Neural crest cell (in vitro differentiated cells): Measurements from ENCODE around the gene SPATA25. TPM values are rescaled to one million over a fixed set of nuclear protein-coding genes. Genes with fewer than 3 reads are reported as not detected.

Experiments
- DNase-seq: peaks from one replicate; pipeline ENCODE4 v3.0.0; 2021; ENCODE audit warnings: low read depth, mixed read lengths, low spot score
- H3K27ac Mint-ChIP-seq: one replicate; pipeline ENCODE4 v1.8.0; 2021; ENCODE audit warnings: mild to moderate bottlenecking, mixed read lengths; ENCODE audit not compliant: unreplicated experiment
- H3K27me3 Mint-ChIP-seq: 2 replicates; pipeline ENCODE4 v1.8.0; 2021; ENCODE audit warnings: low read depth, mild to moderate bottlenecking, mixed read lengths
- H3K36me3 Mint-ChIP-seq: 2 replicates; pipeline ENCODE4 v1.8.0; 2021; ENCODE audit warnings: low read depth, mild to moderate bottlenecking, mixed read lengths
- H3K4me1 Mint-ChIP-seq: 2 replicates; pipeline ENCODE4 v1.8.0; 2021; ENCODE audit warnings: mixed read lengths
- H3K4me3 Mint-ChIP-seq: one replicate; pipeline ENCODE4 v1.8.0; 2021; ENCODE audit warnings: mild to moderate bottlenecking, mixed read lengths
- H3K9me3 Mint-ChIP-seq: 2 replicates; pipeline ENCODE4 v1.8.0; 2021; ENCODE audit warnings: mixed read lengths
- total RNA-seq: library from RNA; stranded (reverse); gene quantifications from 2 replicates; pipeline ENCODE4 v1.2.1, GENCODE V29; 2021
- TF ChIP-seq, protein P1 (sequence below): fragments of 200-600 bp; sonication (generic); conservative IDR thresholded peaks from 2 replicates; pipeline ENCODE4 v1.5.0; 2021; ENCODE audit warnings: antibody characterized with exemption, mild to moderate bottlenecking

The SPATA25 gene
- total RNA-seq, 1 donor from 2014 or later, result 2.2 TPM

DNA sequence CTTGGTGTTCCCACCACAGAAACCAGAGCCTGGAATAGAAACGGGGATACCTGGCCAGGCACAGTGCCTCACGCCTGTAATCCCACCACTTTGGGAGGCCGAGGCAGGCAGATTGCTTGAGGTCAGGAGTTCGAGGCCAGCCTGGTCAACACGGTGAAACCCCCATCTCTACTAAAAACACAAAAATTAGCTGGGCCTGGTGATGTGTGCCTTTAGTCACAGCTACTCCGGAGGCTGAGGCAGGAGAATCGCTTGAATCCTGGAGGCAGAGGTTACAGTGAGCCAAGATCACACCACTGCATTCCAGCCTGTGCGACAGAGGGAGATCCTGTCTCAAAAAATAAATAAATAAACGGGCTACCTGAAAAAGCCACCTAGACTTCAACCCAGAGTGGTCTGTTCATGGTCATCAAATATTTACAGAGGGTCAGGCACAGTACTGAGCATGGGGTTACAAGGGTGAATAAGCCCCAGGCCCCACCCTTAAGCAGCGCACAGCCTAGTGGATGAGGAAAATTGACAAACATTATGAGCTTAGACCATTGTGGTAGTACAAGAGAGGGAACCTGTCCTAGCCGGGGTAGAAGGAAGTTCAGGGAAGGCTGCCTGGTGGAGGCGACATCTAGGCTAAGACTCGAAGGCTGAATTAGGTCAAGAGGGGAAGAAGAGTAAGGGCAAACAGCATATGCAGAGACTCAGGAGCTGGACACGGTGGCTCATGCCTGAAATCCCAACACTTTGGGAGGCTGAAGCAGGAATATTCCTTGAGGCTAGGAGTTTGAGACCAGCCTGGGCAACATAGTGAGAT, 39.9 kb upstream of the SPATA25 start:
- no peak overlapping the region for H3K27ac Mint-ChIP-seq
- peak overlapping the region; percentile 16 for H3K4me3 Mint-ChIP-seq
- no peaks in the 10 kb centered on the region for H3K9me3 Mint-ChIP-seq
- no peaks in the 10 kb centered on the region for H3K36me3 Mint-ChIP-seq
- H3K4me1 Mint-ChIP-seq, result no peaks in the 10 kb centered on the region
- DNase-seq, result no peak
- peaks cover 3% of the 10 kb centered on the region for H3K27me3 Mint-ChIP-seq
- TF ChIP-seq, protein P1, sequence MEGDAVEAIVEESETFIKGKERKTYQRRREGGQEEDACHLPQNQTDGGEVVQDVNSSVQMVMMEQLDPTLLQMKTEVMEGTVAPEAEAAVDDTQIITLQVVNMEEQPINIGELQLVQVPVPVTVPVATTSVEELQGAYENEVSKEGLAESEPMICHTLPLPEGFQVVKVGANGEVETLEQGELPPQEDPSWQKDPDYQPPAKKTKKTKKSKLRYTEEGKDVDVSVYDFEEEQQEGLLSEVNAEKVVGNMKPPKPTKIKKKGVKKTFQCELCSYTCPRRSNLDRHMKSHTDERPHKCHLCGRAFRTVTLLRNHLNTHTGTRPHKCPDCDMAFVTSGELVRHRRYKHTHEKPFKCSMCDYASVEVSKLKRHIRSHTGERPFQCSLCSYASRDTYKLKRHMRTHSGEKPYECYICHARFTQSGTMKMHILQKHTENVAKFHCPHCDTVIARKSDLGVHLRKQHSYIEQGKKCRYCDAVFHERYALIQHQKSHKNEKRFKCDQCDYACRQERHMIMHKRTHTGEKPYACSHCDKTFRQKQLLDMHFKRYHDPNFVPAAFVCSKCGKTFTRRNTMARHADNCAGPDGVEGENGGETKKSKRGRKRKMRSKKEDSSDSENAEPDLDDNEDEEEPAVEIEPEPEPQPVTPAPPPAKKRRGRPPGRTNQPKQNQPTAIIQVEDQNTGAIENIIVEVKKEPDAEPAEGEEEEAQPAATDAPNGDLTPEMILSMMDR, result no peak

DNA sequence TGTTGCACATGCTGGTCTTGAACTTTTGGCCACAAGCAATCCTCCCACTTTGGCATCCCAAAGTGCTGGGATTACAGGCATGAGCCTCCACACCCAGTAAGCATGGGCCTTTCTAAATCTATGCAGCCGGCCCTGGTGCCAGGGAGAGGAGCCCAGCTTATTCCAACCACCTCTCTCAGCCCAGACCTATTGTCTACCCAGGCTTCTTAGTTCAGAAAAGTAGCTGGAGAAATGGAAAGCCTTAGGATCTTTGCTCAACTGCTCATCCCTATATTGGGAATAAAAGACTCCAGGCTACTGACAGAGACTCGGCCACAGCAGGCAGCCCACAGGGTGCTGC, 39.3 kb upstream of the SPATA25 start:
- Mint-ChIP-seq H3K36me3 (no peaks in the 10 kb centered on the region), H3K4me1 (no peaks in the 10 kb centered on the region), H3K4me3 (no peak overlapping the region), H3K27ac (no peak overlapping the region), H3K9me3 (no peaks in the 10 kb centered on the region), H3K27me3 (peaks cover 5% of the 10 kb centered on the region)
- TF ChIP-seq, protein P1, result no peak
- no peak for DNase-seq

DNA sequence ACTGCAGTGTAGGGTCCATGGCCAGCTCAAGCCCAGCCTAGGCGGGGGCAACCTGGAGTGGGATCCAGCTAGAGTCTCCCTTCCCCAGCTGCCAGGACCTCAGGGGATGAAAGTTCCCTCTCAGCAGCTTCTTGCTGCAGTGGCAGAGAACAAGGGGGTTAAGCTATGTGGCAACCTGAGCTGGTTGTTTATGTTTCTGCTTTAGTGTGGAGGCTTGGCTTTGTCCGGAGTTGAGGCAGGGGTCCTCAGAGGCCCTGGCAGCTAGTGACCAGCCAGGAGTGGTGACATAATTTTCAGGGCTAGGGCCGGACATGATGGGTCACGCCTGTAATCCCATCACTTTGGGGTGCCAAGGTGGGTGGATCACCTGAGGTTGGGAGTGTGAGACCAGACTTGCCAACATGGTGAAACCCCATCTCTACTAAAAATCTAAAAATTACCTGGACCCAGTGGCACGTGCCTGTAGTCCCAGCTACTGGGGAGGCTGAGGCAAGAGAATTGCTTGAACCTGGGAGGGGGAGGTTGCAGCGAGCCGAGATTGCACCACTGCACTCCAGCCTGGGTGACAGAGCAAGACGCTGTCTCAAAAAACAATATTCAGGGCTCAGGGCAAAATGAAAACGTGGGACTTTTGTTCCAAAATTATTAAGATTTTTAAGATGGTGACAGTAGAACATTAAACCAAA, 38.5 kb upstream of the SPATA25 start:
- Mint-ChIP-seq H3K9me3 (no peaks in the 10 kb centered on the region), H3K27me3 (peaks cover 7% of the 10 kb centered on the region), H3K27ac (no peak overlapping the region), H3K36me3 (no peaks in the 10 kb centered on the region), H3K4me1 (no peaks in the 10 kb centered on the region), H3K4me3 (no peak overlapping the region)
- TF ChIP-seq, protein P1, result no peak
- no peak for DNase-seq

DNA sequence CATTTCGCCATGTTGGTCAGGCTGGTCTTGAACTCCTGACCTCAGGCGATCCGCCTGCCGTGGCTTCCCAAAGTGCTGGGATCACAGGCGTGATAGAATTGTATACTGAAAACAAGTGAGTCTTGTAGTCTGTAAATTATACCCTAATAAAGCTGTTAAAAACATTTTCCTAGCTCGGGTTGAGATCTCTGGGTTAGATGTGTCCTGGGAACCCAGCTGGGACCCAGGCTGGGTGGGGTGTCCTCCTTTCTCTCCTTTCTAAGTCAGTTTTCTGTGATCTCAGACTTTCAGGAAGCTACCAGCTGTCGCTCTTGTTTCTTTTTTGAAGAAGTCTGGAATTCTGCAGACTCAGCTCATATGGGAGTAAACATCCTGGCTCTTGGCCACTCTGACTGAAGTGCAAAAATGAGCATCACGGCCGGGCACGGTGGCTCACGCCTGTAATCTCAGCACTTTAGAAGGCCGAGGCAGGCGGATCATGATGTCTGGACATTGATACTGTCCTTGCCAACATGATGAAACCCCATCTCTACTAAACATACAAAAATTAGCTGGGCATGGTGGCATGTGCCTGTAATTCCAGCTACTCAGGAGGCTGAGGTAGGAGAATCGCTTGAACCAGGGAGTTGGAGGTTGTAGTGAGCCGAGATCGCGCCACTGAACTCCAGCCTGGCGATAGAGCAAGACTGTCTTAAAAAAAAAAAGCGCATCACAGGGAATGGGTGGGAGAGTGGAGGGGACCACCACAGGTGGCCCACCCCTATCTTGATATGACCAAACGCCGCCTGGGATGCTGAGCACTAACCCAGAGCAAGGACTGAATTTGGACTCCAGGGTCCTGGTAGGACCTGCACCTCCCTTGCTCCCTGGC, 37.2 kb upstream of the SPATA25 start:
- Mint-ChIP-seq H3K27me3 (peaks cover 15% of the 10 kb centered on the region), H3K4me1 (no peaks in the 10 kb centered on the region), H3K36me3 (no peaks in the 10 kb centered on the region)

More for the DNA sequence above, 37.2 kb upstream of the SPATA25 start:
- DNase-seq, result no peak
- Mint-ChIP-seq H3K4me3 (no peak overlapping the region), H3K27ac (no peak overlapping the region), H3K9me3 (no peaks in the 10 kb centered on the region)
- TF ChIP-seq, protein P1, result no peak
